Measurements from ENCODE around the gene MAPK4.
A peak's percentile ranks its signal among the peaks of the same experiment; 100 is the strongest.
"Not testable (repeated sequence)": the region's sequence is repeated elsewhere in the genome, so short reads cannot be mapped to it uniquely, and the experiment has no call there.

The MAPK4 gene

DNA sequence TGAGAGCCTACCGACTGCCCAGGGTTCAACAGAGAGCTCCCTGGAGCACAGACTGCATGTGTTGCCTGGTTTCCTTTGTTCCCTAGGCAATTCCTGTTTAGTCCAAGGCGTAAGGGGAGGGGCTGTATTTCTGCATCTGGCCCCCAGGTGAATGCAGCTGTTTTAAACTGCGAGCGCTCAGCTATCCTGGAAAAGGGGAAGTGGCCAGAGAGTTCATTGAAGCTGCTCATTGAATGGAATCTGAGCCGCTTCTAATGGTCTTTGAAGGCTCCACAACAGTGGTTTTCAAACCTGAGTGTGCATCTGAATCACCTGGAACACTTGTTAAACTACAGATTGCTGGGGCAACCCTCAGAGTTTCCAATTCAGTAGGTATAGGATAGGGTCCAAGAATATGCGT lies 18.1 kb downstream of the MAPK4 start:
- no peak for DNase-seq

DNA sequence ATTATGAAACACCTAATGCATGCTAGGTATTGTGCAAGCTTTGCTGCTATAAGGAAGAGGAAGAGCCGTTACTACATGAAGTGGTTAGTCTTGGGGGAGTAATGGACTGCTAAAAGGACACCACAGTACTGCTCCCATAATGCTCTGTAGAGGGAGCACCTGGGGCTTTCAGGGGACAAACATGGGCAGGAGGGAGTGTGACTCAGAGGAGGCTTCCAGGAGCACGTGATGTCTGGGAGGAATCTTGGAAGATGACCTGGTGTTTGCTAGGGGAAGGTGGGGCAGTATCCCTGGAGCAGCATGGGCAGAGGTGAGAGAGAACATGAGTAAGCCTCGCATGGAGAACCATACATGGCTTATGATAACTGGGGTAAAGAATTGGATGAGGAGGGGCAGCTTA lies 18.8 kb downstream of the MAPK4 start:
- no peak for DNase-seq

DNA sequence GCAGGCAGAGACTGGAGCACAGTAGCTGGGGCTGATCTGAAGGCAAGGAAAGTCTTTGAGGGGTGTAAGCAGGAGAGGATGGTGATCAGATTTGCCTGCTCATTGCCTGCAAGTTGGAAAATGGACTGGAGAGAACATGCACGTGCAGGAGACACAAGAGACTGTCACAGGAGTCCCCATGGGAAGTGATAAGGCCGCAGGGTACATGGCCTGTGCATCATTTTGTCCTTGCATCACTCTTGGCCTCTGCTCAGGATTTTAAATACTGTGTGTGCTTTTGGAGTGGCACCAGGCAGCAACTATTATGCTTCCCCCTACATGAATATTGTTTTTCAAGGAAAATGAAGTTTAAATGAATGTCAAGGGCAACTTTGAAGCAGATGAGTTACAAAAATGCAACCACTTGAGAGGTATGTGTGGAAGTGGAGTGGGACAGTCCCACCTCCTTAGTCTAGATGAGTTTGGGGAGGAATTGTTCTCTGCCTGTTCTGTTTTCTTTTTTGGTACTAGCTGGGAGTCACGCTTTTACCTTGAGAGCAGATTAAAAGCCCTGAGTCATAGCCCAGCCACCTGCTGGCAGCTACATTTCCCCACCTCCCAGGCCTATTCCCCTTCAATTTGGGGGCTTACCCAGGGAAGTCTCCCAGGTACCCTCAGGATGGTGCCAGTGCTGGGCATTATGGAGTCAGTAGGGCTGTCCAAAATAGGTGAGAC lies 19.3 kb downstream of the MAPK4 start:
- no peak for DNase-seq

DNA sequence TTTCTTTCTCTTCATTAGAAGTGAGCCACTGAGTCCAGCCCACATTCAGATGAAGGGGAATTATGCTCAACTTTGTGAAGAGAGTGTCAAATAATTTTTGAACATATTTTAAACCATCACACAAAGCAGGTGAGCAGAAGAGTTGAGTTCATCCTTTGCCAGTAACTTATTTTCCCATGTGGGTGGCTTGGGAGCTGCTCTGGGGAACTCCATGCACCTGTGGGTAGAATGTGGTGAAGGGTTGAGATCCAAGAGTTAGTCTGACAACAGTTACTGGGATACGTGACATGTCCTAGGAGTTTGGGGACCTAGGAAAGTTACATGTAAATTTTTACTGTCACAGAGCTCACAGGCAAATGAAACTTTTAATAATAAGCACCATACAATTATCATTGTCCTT lies 21.6 kb downstream of the MAPK4 start:
- no peak for DNase-seq

DNA sequence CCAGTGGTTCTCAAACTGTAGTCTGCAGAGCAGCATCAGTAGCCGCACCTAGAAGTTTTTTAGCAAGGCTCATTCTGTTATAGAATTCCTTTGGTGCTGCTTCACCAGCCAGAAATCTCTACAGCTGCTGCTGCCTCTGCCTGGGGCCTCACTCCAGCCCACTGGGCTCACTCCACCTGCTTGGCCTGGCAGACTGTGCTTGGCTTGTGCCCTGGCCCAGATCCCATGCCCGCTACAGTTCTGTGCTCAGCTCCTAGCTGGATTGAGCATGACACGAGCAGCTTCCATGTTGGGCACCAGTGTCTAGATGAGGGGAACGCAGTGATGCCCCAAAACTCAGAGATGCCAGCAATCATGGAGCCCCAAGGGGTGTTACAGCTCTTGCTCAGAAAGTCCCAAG lies 22.6 kb downstream of the MAPK4 start:
- DNase-seq = no peak

DNA sequence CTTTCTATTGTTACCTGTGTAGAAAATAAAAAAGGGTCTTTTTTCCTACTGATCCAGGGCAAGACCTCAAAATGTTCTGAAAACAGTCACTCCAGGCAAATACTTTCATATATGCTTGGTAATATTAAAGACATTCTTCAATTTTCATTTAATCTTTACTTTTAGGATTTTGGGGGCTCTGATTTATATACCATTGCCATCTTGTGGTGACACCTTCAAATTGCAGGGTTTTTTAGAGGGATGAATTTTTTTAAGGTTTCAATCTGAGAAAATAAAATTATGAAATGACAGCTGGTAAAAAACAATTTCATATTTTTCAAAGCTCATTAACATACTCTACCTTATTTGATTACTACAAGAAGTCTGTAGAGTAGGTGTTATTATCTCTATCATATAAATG lies 26.8 kb downstream of the MAPK4 start:
- DNase-seq = no peak

DNA sequence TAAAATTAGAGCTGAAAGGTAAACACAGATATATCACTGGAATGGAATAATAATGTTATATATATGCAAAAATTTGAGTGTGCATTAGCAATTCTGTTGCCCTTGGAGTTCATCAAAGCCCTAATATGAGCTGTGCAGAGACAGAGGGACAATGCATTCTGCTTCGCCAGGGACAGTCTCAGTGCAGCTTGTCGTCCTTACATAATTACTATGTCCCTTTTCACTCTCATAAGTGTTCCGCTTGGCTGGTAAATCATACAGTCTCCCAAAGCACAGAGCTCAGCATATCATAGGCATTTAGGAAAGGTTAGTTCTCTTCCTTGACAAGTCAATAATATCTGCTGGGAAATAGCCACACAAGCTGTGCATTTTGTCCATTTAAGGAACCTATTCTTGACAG lies 30.7 kb downstream of the MAPK4 start:
- DNase-seq = no peak

DNA sequence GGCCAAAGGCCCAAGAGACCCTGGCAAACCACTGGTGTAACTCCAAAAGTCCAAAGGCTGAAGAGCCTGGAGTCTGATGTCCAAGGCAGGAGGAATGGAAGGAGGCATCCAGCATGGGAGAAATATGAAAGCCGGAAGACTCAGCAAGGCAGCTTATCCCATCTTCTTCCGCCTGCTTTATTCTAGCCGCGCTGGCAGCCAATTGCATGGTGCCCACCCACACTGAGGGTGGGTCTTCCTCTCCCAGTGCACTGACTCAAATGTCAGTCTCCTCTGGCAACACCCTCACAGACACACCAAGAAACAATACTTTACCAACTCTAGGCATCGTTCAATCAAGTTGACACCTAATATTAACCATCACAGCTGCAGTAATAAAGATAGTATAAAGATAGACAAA lies 34.1 kb downstream of the MAPK4 start:
- no peak for DNase-seq

DNA sequence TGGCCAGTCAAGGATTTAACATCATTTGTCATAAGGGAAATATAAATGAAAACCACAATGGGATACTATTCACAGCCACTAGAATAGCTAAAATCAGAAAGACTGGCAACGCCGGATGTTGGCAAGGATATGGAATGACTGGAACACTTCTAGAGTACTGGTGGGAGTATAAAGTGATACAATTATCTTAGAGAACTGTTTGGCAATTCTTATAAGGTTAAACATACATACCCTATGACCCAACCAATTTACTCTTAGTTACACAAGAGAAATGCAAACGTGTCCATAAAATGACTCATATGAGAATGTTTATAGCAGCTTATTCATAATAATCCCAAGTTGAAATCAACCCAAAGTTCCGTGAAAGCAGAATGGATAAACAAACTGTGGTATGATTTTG lies 35.1 kb downstream of the MAPK4 start:
- DNase-seq = no peak

DNA sequence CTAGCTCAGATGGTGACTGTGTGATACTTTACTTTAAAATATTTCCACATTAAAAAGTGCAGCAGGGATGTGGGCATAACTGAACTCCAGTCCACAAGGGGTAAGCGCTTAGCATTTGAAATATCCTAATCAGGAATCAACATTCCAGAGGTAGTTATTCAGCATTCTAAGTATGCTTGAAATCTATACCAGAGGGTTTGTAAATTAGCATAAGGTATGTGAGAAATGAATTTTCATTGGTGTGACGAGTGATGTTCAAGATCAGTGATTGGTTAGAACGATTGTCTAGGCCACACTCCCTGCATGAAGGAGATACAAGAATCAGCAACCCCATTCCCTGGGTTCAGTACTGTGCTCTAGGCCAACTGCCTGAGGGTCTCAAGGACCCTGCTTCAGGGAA lies 42.6 kb downstream of the MAPK4 start:
- no peak for DNase-seq

DNA sequence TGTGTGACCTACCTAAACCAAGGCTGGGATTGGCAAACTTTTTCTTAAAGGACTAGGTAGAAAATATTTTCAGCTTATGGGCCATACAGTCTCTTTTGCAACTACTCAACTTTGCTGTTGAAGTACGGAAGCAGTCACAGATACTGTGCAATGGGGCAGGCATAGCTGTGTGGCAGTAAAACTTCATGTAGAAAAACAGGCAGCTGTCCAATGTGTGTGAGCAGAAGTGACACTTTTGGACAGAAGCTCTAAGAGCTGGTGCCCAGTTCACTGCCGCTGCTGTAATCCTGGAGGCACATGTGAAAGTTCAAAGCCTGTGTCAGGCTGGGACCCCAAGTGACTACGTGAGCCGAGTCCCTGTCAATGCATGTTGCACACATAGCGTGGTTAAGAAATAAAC lies 46.7 kb downstream of the MAPK4 start:
- DNase-seq = no peak

DNA sequence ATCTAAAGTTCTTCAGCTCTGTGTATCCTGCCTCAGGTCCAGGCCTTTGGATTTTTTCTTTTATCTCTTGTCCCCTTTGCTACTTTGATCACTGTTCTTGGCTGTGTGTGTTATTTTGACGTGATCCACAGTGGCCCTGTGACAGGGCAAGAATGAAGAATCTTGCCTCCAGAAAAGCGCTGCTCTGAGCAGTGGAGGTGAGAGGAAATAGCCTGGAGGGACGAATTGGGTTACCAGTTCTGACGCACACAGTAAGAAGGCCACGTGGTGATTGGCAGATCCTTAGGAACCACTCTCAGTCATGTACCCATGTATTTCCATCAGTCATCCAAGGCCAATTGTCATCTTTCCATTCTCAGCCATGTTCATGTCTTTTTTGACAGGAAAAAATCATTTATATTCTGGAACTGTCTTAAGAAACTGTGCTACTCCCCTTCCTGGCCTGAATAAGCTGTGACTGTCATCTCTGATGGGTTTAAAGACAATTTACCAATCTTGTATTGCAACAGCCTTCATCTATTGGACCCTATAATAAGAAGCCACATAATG lies 47.6 kb downstream of the MAPK4 start:
- no peak for DNase-seq

DNA sequence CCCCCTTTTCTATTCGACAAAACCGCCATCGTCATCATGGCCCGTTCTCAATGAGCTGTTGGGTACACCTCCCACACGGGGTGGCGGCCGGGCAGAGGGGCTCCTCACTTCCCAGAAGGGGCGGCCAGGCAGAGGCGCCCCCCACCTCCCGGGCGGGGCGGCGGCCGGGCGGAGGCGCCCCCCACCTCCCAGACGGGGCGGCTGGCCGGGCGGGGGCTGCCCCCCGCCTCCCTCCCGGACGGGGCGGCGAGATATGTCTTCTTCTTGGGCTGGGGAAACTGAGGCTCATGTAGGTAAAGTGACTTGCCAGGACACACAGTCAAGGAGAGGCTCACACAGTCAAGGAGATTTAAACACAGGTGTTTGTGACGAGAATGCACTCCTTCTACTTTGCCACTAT lies 49.3 kb downstream of the MAPK4 start:
- DNase-seq = not testable (repeated sequence)

DNA sequence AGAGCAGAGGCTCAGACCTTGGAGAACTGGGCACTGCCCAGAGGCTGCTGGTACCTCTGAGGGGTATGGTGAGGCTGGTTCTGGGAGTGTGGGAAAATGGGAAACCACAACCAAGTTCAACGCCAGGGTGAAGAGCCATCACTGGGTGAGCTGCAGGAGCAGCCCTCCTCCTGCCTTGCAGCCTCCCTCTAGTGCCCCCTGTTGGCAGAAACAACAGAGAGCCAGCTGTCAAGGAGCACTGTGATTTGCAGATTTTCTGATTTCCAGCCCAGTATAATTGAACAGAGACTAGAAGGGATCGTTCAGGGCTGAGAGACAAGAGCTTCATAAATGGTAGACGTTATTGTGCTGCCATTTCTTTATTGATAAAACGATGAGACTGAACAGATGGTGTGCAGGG lies 50.5 kb downstream of the MAPK4 start:
- peak in 1 of 3 donors; percentile 0 for DNase-seq

DNA sequence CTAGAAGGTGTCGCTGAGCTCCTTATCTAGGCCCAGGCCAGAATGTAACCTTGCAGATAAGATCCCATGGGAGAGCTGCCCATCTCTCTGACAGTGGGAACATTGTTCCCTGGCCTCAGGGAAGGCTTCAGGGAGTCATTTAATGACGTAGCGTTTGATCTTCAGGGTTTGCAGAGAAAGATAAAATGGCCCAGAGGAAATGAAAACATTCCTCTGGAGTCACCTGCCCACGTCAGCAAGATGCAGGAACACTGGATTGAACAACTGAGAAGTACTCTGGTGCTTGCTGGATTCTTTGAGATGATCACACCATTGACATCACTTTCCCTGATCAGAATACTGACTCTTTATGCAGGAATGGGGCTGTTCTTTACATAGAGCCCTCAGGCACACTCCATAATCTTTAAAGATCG lies 51.6 kb downstream of the MAPK4 start:
- DNase-seq = no peak

DNA sequence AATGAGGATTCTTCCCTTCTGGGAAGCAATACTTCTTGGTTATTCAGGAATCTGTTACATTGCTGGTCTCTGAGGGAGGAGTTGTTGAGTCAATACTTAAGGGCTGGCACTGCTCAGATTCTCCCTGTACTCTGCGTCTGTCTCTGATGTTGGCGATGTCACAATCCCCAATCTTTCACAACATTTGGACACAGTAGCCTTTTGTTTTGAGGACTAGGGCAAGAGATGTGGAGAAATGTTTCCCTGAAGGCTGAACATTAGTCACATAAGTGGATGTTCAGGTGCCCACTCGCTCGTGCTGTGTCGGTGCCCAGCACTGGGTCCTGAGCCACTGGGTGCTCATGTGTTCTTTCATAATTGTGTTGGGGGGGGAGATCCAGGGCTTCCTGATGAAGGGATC lies 55.0 kb downstream of the MAPK4 start:
- DNase-seq = no peak

DNA sequence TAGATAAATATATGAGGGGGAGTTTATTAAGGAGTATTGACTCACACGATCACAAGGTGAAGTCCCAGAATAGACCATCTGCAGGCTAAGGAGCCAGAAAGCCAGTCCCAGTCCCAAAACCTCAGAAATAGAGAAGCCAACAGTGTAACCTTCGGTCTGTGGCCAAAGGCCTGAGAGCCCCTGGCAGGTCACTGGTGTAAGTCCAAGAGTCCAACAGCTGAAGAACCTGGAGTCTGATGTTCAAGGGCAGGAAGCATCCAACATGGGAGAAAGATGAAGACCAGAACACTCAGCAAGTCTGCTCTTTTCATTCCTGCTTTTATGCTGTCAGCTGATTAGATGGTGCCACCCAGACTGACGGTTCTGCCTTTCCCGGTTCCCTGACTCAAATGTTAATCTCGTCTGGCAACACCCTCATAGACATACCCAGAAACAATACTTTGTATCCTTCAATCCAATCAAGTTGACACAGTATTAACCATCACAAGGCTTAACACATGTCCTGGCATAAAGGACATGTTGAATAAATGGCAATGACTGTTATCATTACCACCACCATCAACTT lies 56.7 kb downstream of the MAPK4 start:
- no peak for DNase-seq

DNA sequence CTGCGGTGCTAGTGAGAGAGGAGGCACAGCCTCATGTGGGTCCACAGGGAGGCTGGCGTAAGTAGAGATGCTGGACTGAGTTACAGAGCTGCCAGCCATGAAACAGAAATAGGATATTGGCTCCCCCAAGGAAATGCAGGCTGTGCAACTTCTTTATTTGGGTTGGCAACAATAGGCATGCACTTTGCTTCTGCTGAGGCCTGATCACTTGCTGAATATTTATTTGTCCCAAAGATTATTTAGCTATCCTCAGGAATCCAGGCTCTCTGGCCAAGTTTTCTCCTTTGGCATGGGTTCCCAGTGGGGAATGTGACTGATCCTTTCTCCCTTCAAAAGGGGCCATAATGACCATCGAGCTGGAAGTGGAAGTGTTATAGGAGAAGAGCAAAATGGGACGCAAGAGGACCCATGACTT lies 60.0 kb downstream of the MAPK4 start:
- no peak for DNase-seq

DNA sequence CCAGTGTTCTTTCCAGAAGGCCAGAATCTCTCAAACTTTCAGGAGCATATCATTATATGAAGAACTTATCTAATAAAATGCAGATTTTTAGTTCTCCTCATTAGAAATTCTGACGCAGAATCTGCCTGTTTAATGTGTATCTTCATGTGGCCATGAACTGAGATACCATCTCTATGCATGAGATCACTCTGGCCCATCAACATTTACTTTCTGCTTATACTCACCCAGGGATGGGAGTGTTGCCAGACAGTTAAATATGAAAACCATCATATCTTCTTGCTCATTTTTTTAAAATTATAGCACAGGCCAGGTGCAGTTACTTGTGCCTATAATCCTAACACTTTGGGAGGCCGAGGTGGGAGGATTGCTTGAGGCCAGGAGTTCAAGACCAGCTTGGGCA lies 60.4 kb downstream of the MAPK4 start:
- no peak for DNase-seq

DNA sequence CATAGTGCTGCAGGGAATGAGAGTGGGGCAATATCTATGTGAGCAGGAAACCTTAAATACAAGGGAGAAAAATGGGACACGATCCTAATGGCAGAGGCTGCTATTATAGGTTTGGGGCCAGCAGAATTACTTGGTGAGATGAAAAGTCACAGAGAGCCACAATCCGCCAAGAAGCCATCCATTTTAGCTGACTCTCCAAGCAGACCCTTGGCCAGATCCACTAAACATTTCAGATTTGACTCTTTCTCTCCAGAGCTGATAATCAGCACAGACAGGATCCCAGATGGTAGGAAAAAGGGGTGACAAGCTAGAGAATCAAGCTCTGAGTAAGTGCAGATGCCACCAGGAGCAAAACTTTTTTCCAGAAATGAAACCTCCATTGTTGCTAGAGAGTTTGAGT lies 61.5 kb downstream of the MAPK4 start:
- DNase-seq = no peak

DNA sequence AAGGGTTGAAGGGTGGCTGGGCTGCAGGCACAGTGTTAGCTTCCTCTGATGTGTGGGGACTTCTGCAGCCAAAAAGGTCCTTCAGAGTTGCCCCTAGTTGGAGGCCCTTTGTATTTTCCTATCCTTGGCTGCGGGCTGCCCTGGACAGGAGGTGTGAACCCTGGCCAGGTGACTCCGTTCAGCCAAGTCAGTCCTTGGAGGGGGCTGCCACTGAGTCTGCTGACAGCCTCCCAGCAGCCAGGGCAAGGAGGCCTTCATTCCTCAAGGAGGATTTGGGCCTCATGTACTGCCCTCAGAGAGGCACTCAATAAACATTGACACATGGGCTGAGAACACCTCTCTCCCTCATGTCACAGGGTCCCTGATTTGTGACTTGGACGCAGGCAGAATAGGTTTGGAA lies 62.4 kb downstream of the MAPK4 start:
- DNase-seq = no peak

DNA sequence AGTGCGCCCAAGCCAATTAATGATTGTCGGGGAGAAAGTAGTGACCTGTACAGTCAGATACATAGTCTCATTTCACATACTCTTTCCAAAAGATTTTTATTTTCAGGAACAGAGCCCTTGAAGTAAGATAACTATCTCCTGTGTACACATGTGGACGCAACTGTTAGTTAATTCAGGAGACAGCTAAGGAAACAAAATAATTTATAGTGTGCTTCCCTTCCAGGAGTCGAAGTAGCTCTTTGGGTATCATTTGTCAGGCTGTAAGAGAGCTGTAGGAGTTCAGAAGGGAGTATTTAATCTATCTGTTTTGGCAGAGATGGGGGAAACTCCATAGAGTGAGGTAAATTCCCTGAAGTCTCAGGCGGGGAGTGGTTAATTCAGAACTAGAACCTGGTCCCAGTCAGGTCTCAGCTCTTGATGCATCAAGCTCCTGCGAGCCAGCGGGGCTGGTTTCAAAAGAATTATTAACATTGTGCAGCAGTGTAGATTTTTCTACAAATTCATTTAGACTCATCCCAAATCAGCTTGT lies 63.0 kb downstream of the MAPK4 start:
- no peak for DNase-seq

DNA sequence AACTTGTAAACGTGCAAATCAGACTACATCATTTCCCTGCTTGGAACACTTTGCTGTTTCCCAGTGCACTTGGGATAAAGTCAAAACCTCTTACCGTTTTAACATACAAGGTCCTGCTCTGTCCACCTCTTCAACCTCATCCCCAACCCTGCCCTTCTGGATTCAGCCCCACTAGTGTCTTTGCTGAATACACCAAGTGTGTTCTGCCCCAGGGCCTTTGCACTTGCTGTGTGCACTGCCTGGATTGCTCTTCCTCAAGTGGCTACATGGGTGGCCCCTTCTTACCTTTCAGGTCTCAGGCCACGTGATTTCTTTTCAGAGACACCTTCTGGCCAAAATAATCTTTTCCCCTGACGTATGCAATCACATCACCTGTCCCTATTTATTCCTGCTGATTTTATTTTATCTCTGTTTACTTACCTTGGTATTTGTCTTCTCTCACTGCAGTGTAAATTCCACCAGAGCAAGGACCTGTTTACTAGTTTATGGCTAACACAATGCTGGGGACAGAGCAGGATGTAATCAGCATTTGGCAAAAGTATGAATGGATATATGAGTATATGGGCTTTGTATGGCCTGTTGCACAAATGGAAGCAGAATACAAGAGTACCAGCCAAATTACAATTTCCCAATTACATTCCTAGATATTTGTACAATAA lies 63.9 kb downstream of the MAPK4 start:
- no peak for DNase-seq

DNA sequence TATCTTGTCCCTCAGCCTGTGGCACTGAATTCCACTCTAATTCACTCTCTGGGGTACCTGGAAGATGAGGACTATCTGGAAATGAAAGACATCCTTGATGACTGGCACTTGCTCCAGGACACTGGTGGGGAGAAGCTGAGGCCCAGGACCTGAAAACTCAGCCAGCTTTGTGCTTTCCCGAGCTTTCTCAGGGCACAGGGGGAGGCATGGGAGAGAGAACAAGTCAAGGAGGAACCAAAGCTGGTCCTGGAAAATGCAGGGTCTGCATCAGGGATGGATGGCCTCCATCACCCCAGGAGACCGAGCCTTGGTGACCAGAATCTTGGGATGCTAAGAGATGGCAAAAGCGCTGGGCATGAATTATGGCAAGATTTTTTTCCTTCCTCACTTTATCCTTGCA lies 65.1 kb downstream of the MAPK4 start:
- DNase-seq = no peak
